Fibroblast of lung (primary cell): ENCODE data around the gene UGGT1. TPM values are rescaled to one million over a fixed set of nuclear protein-coding genes. Genes with fewer than 3 reads are reported as not detected.
"Not testable (repeated sequence)": the region's sequence is repeated elsewhere in the genome, so short reads cannot be mapped to it uniquely, and the experiment has no call there.

Experiments
- DNase-seq, 2 donors: peaks; one replicate each; pipeline versions ENCODE4 v3.0.0 to v3.0.0-alpha.2; 2010; ENCODE audit warnings: low read depth in 2 of 2
- H2AFZ ChIP-seq: 2 replicates; pipeline ENCODE4 v1.5.1; 2012; ENCODE audit warnings: low read length, control low read depth, inconsistent platforms
- H3K27ac ChIP-seq: 2 replicates; pipeline ENCODE4 v1.5.1; 2011; ENCODE audit warnings: low read length, control low read depth; ENCODE audit not compliant: insufficient read depth
- H3K27me3 ChIP-seq: 2 replicates; pipeline ENCODE4 v1.5.1; 2011; ENCODE audit warnings: mild to moderate bottlenecking, low read length; ENCODE audit not compliant: control insufficient read depth, insufficient read depth
- H3K36me3 ChIP-seq: 2 replicates; pipeline ENCODE4 v1.5.1; 2011; ENCODE audit warnings: low read length; ENCODE audit not compliant: control insufficient read depth, insufficient read depth
- H3K4me1 ChIP-seq: 2 replicates; pipeline ENCODE4 v1.5.1; 2011; ENCODE audit warnings: low read length; ENCODE audit not compliant: control insufficient read depth, insufficient read depth; ENCODE audit errors: extremely low read depth
- H3K4me2 ChIP-seq: 2 replicates; pipeline ENCODE4 v1.5.1; 2011; ENCODE audit warnings: low read length, control low read depth; ENCODE audit not compliant: insufficient read depth; ENCODE audit errors: extremely low read depth
- H3K4me3 ChIP-seq, 4 experiments: fragments of 200-600 bp in 1 of 4; sonication (generic) in 1 of 4; replicated peaks in 1 of 4; 2 replicates each; pipeline ENCODE4 v1.5.1; 2011 to 2016; ENCODE audit warnings: low read length in 4 of 4, low read depth in 3 of 4, mild to moderate bottlenecking in 3 of 4, control low read depth in 2 of 4, inconsistent platforms in 1 of 4, mixed read lengths in 1 of 4; ENCODE audit not compliant: insufficient read depth in 1 of 4; ENCODE audit errors: control extremely low read depth in 1 of 4
- H3K79me2 ChIP-seq: 2 replicates; pipeline ENCODE4 v1.5.1; 2012; ENCODE audit warnings: mild to moderate bottlenecking, low read length, inconsistent platforms; ENCODE audit not compliant: control insufficient read depth, insufficient read depth
- H3K9ac ChIP-seq: 2 replicates; pipeline ENCODE4 v1.5.1; 2011; ENCODE audit warnings: mild to moderate bottlenecking, low read length, control low read depth; ENCODE audit not compliant: insufficient read depth
- H3K9me3 ChIP-seq: 2 replicates; pipeline ENCODE4 v1.5.1; 2012; ENCODE audit warnings: low read depth, low read length; ENCODE audit not compliant: control insufficient read depth, insufficient read depth
- H4K20me1 ChIP-seq: 2 replicates; pipeline ENCODE4 v1.5.1; 2011; ENCODE audit warnings: low read length; ENCODE audit not compliant: control insufficient read depth, insufficient read depth; ENCODE audit errors: extremely low read depth
- CTCF ChIP-seq, 2 donors: IDR thresholded peaks in 1 of 2; conservative IDR thresholded peaks in 1 of 2; 1 replicate in 1 of 2; 2 replicates in 1 of 2; pipeline ENCODE4 v1.5.1; 2011 to 2012; ENCODE audit warnings: low read length in 2 of 2, control low read depth in 1 of 2, inconsistent platforms in 1 of 2, low read depth in 1 of 2, mild to moderate bottlenecking in 1 of 2
- EZH2 ChIP-seq: IDR thresholded peaks from 2 replicates; pipeline ENCODE4 v1.5.1; 2012; ENCODE audit warnings: low read length, control low read depth, mild to moderate bottlenecking; ENCODE audit errors: missing control alignments
- polyA plus RNA-seq, 2 donors: library from polyadenylated mRNA; depleted of rRNA in 1 of 2; stranded (reverse) in 1 of 2; unstranded in 1 of 2; fragments of >200 nt; gene quantifications; 2 replicates each; pipeline ENCODE4 v1.2.1, GENCODE V29; 2011 to 2012; ENCODE audit warnings: missing spikeins in 1 of 2
- total RNA-seq: library from RNA; depleted of rRNA; stranded (reverse); fragments of >200 nt; gene quantifications from 2 replicates; pipeline ENCODE4 v1.2.1, GENCODE V29; 2014

Gene UGGT1
- total and polyA plus RNA-seq, 2 donors (not counting 1 experiment from before 2014, with no cell fraction given), result 59.3 to 87.9 TPM

GRCh38 chr2:128170776-128171175 lies 79.8 kb downstream of the UGGT1 start:
- no peak overlapping the region for H3K27ac ChIP-seq

DNA sequence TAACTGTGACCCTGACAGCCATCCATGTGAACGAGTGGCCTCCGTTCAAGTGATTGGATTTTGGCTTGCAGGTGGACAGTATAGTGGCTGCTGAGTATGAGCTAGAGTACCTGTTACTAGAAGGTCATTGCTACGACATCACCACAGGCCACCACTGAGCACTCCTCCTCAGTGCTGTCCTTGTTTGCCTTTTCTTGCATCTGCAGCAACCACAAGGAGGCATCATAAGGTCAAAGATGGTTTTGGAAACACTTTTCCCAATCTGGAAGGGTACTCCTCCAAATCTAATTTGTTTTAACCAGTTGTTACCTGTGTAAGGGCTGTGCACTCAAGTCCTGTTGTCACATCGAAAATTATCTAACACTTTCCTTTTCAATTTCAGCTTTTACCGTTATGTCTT lies 81.2 kb downstream of the UGGT1 start:
- Histone ChIP-seq H3K36me3 (peaks cover 10% of the 10 kb centered on the region), H3K9ac (no peak overlapping the region)
- DNase-seq, result peak in 1 of 2 donors; percentile 23

More at GRCh38 chr2:128170776-128171175, 79.8 kb downstream of the UGGT1 start:
- Histone ChIP-seq H3K4me3 (no peak overlapping the region), H3K36me3 (peaks cover 8% of the 10 kb centered on the region), H3K27me3 (no peaks in the 10 kb centered on the region), H3K79me2 (no peaks in the 10 kb centered on the region), H3K9ac (no peak overlapping the region), H3K4me1 (no peaks in the 10 kb centered on the region), H4K20me1 (no peaks in the 10 kb centered on the region), H3K4me2 (no peak overlapping the region), H2AFZ (no peak overlapping the region), H3K9me3 (no peaks in the 10 kb centered on the region)
- TF ChIP-seq EZH2 (no peak), CTCF (conservative IDR thresholded peaks at IDR 0.05 in 1 of 2, IDR thresholded peaks at IDR 0.05 in 1 of 2; ENCODE audit: low read depth in 1 of 2, low read length in 2 of 2) (no peak)
- DNase-seq, result no peak

GRCh38 chr2:128174067-128174466 lies 83.1 kb downstream of the UGGT1 start:
- not testable (repeated sequence) for H3K4me1 ChIP-seq, H3K79me2 ChIP-seq, H3K27ac ChIP-seq, H4K20me1 ChIP-seq, H3K4me2 ChIP-seq, H3K4me3 ChIP-seq, H2AFZ ChIP-seq, H3K27me3 ChIP-seq, H3K9me3 ChIP-seq, H3K9ac ChIP-seq, DNase-seq
- peaks cover 13% of the 10 kb centered on the region for H3K36me3 ChIP-seq

More for the DNA sequence above, 81.2 kb downstream of the UGGT1 start:
- Histone ChIP-seq H3K27ac (no peak overlapping the region), H2AFZ (no peak overlapping the region), H3K27me3 (no peaks in the 10 kb centered on the region), H3K4me3 (no peak overlapping the region), H3K4me2 (no peak overlapping the region), H4K20me1 (no peaks in the 10 kb centered on the region), H3K9me3 (no peaks in the 10 kb centered on the region), H3K4me1 (no peaks in the 10 kb centered on the region), H3K79me2 (no peaks in the 10 kb centered on the region)
- peak; percentile 33 to 35 for TF ChIP-seq CTCF (conservative IDR thresholded peaks at IDR 0.05 in 1 of 2, IDR thresholded peaks at IDR 0.05 in 1 of 2; ENCODE audit: low read depth in 1 of 2, low read length in 2 of 2)
- TF ChIP-seq EZH2, result no peak
